H9 (cell line): ENCODE data around the gene NFAM1. TPM values are rescaled to one million over a fixed set of nuclear protein-coding genes. Genes with fewer than 3 reads are reported as not detected.

Experiments used
- DNase-seq: peaks from one replicate; pipeline ENCODE4 v3.0.0-alpha.2; 2017
- H2AFZ ChIP-seq: one replicate; pipeline ENCODE4 v1.6.1; 2013; ENCODE audit warnings: mild to moderate bottlenecking, low read length, control low read depth, moderate library complexity
- H2AK5ac ChIP-seq: 2 replicates; pipeline ENCODE4 v1.6.1; 2013; ENCODE audit warnings: low read length, control low read depth, mixed read lengths; ENCODE audit not compliant: insufficient read length
- H2BK120ac ChIP-seq: one replicate; pipeline ENCODE4 v1.6.1; 2013; ENCODE audit warnings: low read depth, mild to moderate bottlenecking, low read length, control low read depth, inconsistent platforms; ENCODE audit not compliant: poor library complexity, severe bottlenecking
- H2BK12ac ChIP-seq: 2 replicates; pipeline ENCODE4 v1.6.1; 2013; ENCODE audit warnings: low read length, control low read depth, mixed read lengths, low read depth; ENCODE audit not compliant: insufficient read length
- H2BK15ac ChIP-seq: 2 replicates; pipeline ENCODE4 v1.6.1; 2013; ENCODE audit warnings: low read depth, low read length, control low read depth
- H2BK20ac ChIP-seq: one replicate; pipeline ENCODE4 v1.6.1; 2013; ENCODE audit warnings: low read depth, mild to moderate bottlenecking, low read length, control low read depth, inconsistent platforms; ENCODE audit not compliant: poor library complexity, severe bottlenecking
- H2BK5ac ChIP-seq: 2 replicates; pipeline ENCODE4 v1.6.1; 2013; ENCODE audit warnings: low read length, control low read depth, mixed read lengths; ENCODE audit not compliant: insufficient read length
- H3K14ac ChIP-seq: 2 replicates; pipeline ENCODE4 v1.6.1; 2013; ENCODE audit warnings: low read length, control low read depth; ENCODE audit not compliant: insufficient read depth
- H3K18ac ChIP-seq: 2 replicates; pipeline ENCODE4 v1.6.1; 2013; ENCODE audit warnings: low read depth, mild to moderate bottlenecking, mixed read lengths, low read length, control low read depth; ENCODE audit not compliant: insufficient read length
- H3K23ac ChIP-seq: 2 replicates; pipeline ENCODE4 v1.6.1; 2013; ENCODE audit warnings: low read length, control low read depth, mixed read lengths, low read depth; ENCODE audit not compliant: insufficient read length
- H3K23me2 ChIP-seq: 2 replicates; pipeline ENCODE4 v1.6.1; 2013; ENCODE audit warnings: low read depth, mild to moderate bottlenecking, mixed read lengths, low read length, control low read depth; ENCODE audit not compliant: insufficient read length, poor library complexity, severe bottlenecking
- H3K27ac ChIP-seq: 2 replicates; pipeline ENCODE4 v1.5.1; 2013; ENCODE audit warnings: low read length, control low read depth, mixed read lengths, low read depth; ENCODE audit not compliant: insufficient read length
- H3K27me3 ChIP-seq: 2 replicates; pipeline ENCODE4 v1.6.1; 2013; ENCODE audit warnings: low read length, control low read depth, inconsistent platforms; ENCODE audit not compliant: insufficient read depth
- H3K4ac ChIP-seq: 2 replicates; pipeline ENCODE4 v1.6.1; 2013; ENCODE audit warnings: low read depth, mild to moderate bottlenecking, control low read depth, inconsistent platforms, low read length, moderate library complexity
- H3K4me1 ChIP-seq: 2 replicates; pipeline ENCODE4 v1.6.1; 2013; ENCODE audit warnings: low read length, control low read depth, inconsistent platforms; ENCODE audit not compliant: insufficient read depth
- H3K4me2 ChIP-seq: 2 replicates; pipeline ENCODE4 v1.6.1; 2013; ENCODE audit warnings: low read length, control low read depth, mixed read lengths; ENCODE audit not compliant: insufficient read length, insufficient read depth
- H3K56ac ChIP-seq: 2 replicates; pipeline ENCODE4 v1.6.1; 2013; ENCODE audit warnings: low read depth, mild to moderate bottlenecking, mixed read lengths, low read length, control low read depth; ENCODE audit not compliant: insufficient read length
- H3K79me1 ChIP-seq: 2 replicates; pipeline ENCODE4 v1.6.1; 2013; ENCODE audit warnings: low read depth, mild to moderate bottlenecking, moderate library complexity, low read length, control low read depth, inconsistent platforms; ENCODE audit not compliant: insufficient read depth, poor library complexity, severe bottlenecking
- H3K79me2 ChIP-seq: 2 replicates; pipeline ENCODE4 v1.6.1; 2013; ENCODE audit warnings: low read length, control low read depth, inconsistent platforms; ENCODE audit not compliant: insufficient read depth
- H3K9ac ChIP-seq: 2 replicates; pipeline ENCODE4 v1.6.1; 2013; ENCODE audit warnings: low read length, control low read depth, mixed read lengths; ENCODE audit not compliant: insufficient read length; ENCODE audit errors: extremely low read depth
- H3K9me3 ChIP-seq: one replicate; pipeline ENCODE4 v1.6.1; 2013; ENCODE audit warnings: low read depth, low read length, inconsistent platforms; ENCODE audit not compliant: control insufficient read depth
- H3T11ph ChIP-seq: one replicate; pipeline ENCODE4 v1.6.1; 2013; ENCODE audit warnings: mild to moderate bottlenecking, low read length, control low read depth, inconsistent platforms
- H4K20me1 ChIP-seq: one replicate; pipeline ENCODE4 v1.6.1; 2013; ENCODE audit not compliant: control insufficient read depth, insufficient read length, insufficient read depth
- H4K5ac ChIP-seq: 2 replicates; pipeline ENCODE4 v1.6.1; 2013; ENCODE audit warnings: low read depth, mild to moderate bottlenecking, mixed read lengths, low read length, control low read depth; ENCODE audit not compliant: insufficient read length
- H4K8ac ChIP-seq: replicated peaks from 2 replicates; pipeline ENCODE4 v1.6.1; 2013; ENCODE audit warnings: low read length, control low read depth, mixed read lengths, low read depth; ENCODE audit not compliant: insufficient read length
- H4K91ac ChIP-seq: 2 replicates; pipeline ENCODE4 v1.6.1; 2013; ENCODE audit warnings: low read depth, mild to moderate bottlenecking, moderate library complexity, mixed read lengths, low read length, control low read depth; ENCODE audit not compliant: insufficient read length
- H3K27ac Mint-ChIP-seq, 3 experiments: 2 replicates in 2 of 3; 3 replicates in 1 of 3; pipeline ENCODE4 v1.8.0; 2020 to 2021; ENCODE audit warnings: mixed read lengths in 3 of 3, mild to moderate bottlenecking in 1 of 3, moderate library complexity in 1 of 3
- H3K27me3 Mint-ChIP-seq: 2 replicates; pipeline ENCODE4 v1.8.0; 2021; ENCODE audit warnings: low read depth, mild to moderate bottlenecking, moderate library complexity, mixed read lengths
- H3K36me3 Mint-ChIP-seq, 3 experiments: 2 replicates in 2 of 3; 3 replicates in 1 of 3; pipeline ENCODE4 v1.8.0; 2020 to 2021; ENCODE audit warnings: low read depth in 3 of 3, mixed read lengths in 3 of 3; ENCODE audit not compliant: insufficient read depth in 1 of 3
- H3K4me1 Mint-ChIP-seq, 2 experiments: 2 replicates each; pipeline ENCODE4 v1.8.0; 2020; ENCODE audit warnings: mixed read lengths in 2 of 2
- H3K4me3 Mint-ChIP-seq, 2 experiments: 2 replicates in 1 of 2; 3 replicates in 1 of 2; pipeline ENCODE4 v1.8.0; 2020 to 2021; ENCODE audit warnings: mild to moderate bottlenecking in 2 of 2, mixed read lengths in 2 of 2, moderate library complexity in 1 of 2
- H3K9me3 Mint-ChIP-seq, 2 experiments: 2 replicates in 1 of 2; 3 replicates in 1 of 2; pipeline ENCODE4 v1.8.0; 2020; ENCODE audit warnings: mild to moderate bottlenecking in 2 of 2, mixed read lengths in 2 of 2, moderate library complexity in 1 of 2
- WGBS: extraction: QIAGEN DNeasy Blood & Tissue Kit; methylation state at CpG from one replicate; pipeline ENCODE4 v1.1.7; 2013; ENCODE audit warnings: missing lambda C conversion rate, low lambda C conversion rate, mixed read lengths; ENCODE audit not compliant: insufficient read length; ENCODE audit errors: extremely low coverage; 5-methylcytosine and 5-hydroxymethylcytosine counted together
- total RNA-seq: library from RNA; stranded (reverse); gene quantifications from 2 replicates; pipeline ENCODE4 v1.2.1, GENCODE V29; 2021
- TF ChIP-seq, protein P1 (sequence below): fragments of 200-600 bp; sonication (generic); conservative IDR thresholded peaks from 3 replicates; pipeline ENCODE4 v1.8.0; 2021; ENCODE audit warnings: antibody characterized with exemption, mild to moderate bottlenecking

Gene NFAM1
- total RNA-seq, 1 experiment from 2014 or later: 0.68 TPM

- H3K27ac Mint-ChIP-seq: no peak overlapping the region
- Histone ChIP-seq H4K91ac (no peak overlapping the region), H3K4ac (no peak overlapping the region), H2AK5ac (no peak overlapping the region), H3K56ac (no peak overlapping the region), H2BK15ac (no peak overlapping the region), H3K4me2 (no peak overlapping the region), H4K20me1 (no peaks in the 10 kb centered on the region), H3K23ac (no peak overlapping the region), H3K18ac (no peak overlapping the region), H4K8ac (no peak overlapping the region), H3K27ac (no peak overlapping the region), H3K27me3 (no peaks in the 10 kb centered on the region; the same call in 1 of the 2 replicates), H3K9ac (no peak overlapping the region), H2AFZ (no peak overlapping the region), H3K4me1 (no peaks in the 10 kb centered on the region), H3K14ac (no peak overlapping the region), H2BK20ac (no peak overlapping the region), H2BK5ac (no peak overlapping the region), H3K9me3 (no peaks in the 10 kb centered on the region), H4K5ac (no peak overlapping the region), H3T11ph (no peak overlapping the region), H3K79me2 (no peaks in the 10 kb centered on the region), H3K79me1 (no peaks in the 10 kb centered on the region), H3K23me2 (no peaks in the 10 kb centered on the region), H2BK12ac (no peak overlapping the region), H2BK120ac (no peak overlapping the region)
- H3K36me3 Mint-ChIP-seq: peaks cover 0 to 4% (median 0%) of the 10 kb centered on the region in 3 experiments; a peak in 1 of 7 replicates
- no CpG with 5 or more reads among the region's 8 CpGs for WGBS
- H3K4me1 Mint-ChIP-seq: peaks cover 19 to 27% of the 10 kb centered on the region in 2 experiments
- TF ChIP-seq, protein P1, sequence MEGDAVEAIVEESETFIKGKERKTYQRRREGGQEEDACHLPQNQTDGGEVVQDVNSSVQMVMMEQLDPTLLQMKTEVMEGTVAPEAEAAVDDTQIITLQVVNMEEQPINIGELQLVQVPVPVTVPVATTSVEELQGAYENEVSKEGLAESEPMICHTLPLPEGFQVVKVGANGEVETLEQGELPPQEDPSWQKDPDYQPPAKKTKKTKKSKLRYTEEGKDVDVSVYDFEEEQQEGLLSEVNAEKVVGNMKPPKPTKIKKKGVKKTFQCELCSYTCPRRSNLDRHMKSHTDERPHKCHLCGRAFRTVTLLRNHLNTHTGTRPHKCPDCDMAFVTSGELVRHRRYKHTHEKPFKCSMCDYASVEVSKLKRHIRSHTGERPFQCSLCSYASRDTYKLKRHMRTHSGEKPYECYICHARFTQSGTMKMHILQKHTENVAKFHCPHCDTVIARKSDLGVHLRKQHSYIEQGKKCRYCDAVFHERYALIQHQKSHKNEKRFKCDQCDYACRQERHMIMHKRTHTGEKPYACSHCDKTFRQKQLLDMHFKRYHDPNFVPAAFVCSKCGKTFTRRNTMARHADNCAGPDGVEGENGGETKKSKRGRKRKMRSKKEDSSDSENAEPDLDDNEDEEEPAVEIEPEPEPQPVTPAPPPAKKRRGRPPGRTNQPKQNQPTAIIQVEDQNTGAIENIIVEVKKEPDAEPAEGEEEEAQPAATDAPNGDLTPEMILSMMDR: 0 out of 3 replicates have a peak, but pooled peaks have one; percentile 25
- H3K4me3 Mint-ChIP-seq: no peak overlapping the region
- H3K27me3 Mint-ChIP-seq: peaks cover 34% of the 10 kb centered on the region
- no peaks in the 10 kb centered on the region; a peak in 1 of 5 replicates for H3K9me3 Mint-ChIP-seq
- no peak for DNase-seq
Measured at GRCh38 chr22:42357634-42358296, 74.4 kb downstream of the NFAM1 start.
